ENCODE measurements around the gene POLR2L.

POLR2L gene

DNA sequence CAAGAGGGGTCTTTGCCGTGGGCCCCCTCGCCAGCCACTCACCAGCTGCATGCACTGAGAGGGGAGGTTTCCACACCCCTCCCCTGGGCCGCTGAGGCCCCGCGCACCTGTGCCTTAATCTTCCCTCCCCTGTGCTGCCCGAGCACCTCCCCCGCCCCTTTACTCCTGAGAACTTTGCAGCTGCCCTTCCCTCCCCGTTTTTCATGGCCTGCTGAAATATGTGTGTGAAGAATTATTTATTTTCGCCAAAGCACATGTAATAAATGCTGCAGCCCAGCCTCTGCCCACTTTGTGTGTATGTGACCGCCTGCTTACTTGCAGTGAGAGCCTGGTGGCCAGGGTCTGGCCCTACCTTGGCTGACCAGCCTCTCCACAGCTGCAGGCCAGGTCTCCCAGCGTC lies 17.4 kb downstream of the POLR2L start:
- no peaks in the 10 kb centered on the region for H3K27me3 ChIP-seq (ENCODE audit: low read length)
- H3K79me2 ChIP-seq (ENCODE audit: insufficient read depth, low read length), result no peaks in the 10 kb centered on the region
- no peaks in the 10 kb centered on the region for H3F3A ChIP-seq (ENCODE audit: insufficient read depth)
- no peak for TF ChIP-seq EZH2phosphoT487 (conservative IDR thresholded peaks at IDR 0.05; ENCODE audit: low read length)
- TF ChIP-seq, protein P1, sequence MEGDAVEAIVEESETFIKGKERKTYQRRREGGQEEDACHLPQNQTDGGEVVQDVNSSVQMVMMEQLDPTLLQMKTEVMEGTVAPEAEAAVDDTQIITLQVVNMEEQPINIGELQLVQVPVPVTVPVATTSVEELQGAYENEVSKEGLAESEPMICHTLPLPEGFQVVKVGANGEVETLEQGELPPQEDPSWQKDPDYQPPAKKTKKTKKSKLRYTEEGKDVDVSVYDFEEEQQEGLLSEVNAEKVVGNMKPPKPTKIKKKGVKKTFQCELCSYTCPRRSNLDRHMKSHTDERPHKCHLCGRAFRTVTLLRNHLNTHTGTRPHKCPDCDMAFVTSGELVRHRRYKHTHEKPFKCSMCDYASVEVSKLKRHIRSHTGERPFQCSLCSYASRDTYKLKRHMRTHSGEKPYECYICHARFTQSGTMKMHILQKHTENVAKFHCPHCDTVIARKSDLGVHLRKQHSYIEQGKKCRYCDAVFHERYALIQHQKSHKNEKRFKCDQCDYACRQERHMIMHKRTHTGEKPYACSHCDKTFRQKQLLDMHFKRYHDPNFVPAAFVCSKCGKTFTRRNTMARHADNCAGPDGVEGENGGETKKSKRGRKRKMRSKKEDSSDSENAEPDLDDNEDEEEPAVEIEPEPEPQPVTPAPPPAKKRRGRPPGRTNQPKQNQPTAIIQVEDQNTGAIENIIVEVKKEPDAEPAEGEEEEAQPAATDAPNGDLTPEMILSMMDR (IDR thresholded peaks at IDR 0.05; ENCODE audit: insufficient read depth, low read length, poor library complexity, severe bottlenecking), result no peak
- no peaks in the 10 kb centered on the region; the same call in 1 of the 2 replicates for H4K20me1 ChIP-seq (ENCODE audit: low read depth, low read length)
- H3K9me2 ChIP-seq (replicated peaks; ENCODE audit: insufficient read depth, low read length), result no peaks in the 10 kb centered on the region
- H3K9me3 ChIP-seq (ENCODE audit: insufficient read depth, low read length), result no peaks in the 10 kb centered on the region
- H2AFZ ChIP-seq (ENCODE audit: low read depth, low read length, severe bottlenecking), result no peak overlapping the region
- H3K4me3 ChIP-seq (ENCODE audit: insufficient read depth, low read length, poor library complexity, severe bottlenecking), result no peak overlapping the region
- H3K27ac ChIP-seq (ENCODE audit: low read depth, low read length), result no peak overlapping the region
- H3K36me3 ChIP-seq (ENCODE audit: low read length), result no peaks in the 10 kb centered on the region
- no peak overlapping the region for H3K4me2 ChIP-seq (ENCODE audit: low read depth, low read length, poor library complexity, severe bottlenecking)
- H3K9ac ChIP-seq (ENCODE audit: low read length), result no peak overlapping the region

DNA sequence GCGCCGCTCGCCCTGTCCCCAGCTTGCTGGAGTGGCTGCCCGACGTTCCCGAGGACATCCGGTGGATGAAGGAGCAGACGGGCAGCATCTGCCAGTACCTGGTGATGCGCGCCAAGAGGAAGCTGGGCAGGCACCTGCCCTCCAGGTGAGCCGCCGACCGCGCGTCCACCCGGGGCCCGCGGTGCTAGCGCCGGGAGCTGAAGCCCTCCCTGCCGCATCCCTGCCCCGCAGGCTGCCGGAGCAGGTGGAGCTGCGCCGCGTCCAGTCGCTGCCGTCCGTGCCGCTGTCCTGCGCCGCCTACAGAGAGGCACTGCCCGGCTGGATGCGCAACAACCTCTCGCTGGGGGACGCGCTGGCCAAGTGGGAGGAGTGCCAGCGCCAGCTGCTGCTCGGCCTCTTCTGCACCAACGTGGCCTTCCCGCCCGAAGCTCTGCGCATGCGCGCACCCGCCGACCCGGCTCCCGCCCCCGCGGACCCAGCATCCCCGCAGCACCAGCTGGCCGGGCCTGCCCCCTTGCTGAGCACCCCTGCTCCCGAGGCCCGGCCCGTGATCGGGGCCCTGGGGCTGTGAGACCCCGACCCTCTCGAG lies 17.9 kb downstream of the POLR2L start:
- TF ChIP-seq, protein P1 (IDR thresholded peaks at IDR 0.05; ENCODE audit: insufficient read depth, low read length, poor library complexity, severe bottlenecking), result no peak
- no peak for TF ChIP-seq EZH2phosphoT487 (conservative IDR thresholded peaks at IDR 0.05; ENCODE audit: low read length)
- Histone ChIP-seq H3K36me3 (ENCODE audit: low read length) (no peaks in the 10 kb centered on the region), H3K4me3 (ENCODE audit: insufficient read depth, low read length, poor library complexity, severe bottlenecking) (no peak overlapping the region), H3K9me2 (replicated peaks; ENCODE audit: insufficient read depth, low read length) (no peaks in the 10 kb centered on the region), H3F3A (ENCODE audit: insufficient read depth) (no peaks in the 10 kb centered on the region), H3K27me3 (ENCODE audit: low read length) (no peaks in the 10 kb centered on the region), H3K27ac (ENCODE audit: low read depth, low read length) (no peak overlapping the region), H4K20me1 (ENCODE audit: low read depth, low read length) (no peaks in the 10 kb centered on the region; the same call in 1 of the 2 replicates), H2AFZ (ENCODE audit: low read depth, low read length, severe bottlenecking) (no peak overlapping the region), H3K4me2 (ENCODE audit: low read depth, low read length, poor library complexity, severe bottlenecking) (no peak overlapping the region), H3K79me2 (ENCODE audit: insufficient read depth, low read length) (no peaks in the 10 kb centered on the region), H3K9ac (ENCODE audit: low read length) (no peak overlapping the region), H3K9me3 (ENCODE audit: insufficient read depth, low read length) (no peaks in the 10 kb centered on the region)

DNA sequence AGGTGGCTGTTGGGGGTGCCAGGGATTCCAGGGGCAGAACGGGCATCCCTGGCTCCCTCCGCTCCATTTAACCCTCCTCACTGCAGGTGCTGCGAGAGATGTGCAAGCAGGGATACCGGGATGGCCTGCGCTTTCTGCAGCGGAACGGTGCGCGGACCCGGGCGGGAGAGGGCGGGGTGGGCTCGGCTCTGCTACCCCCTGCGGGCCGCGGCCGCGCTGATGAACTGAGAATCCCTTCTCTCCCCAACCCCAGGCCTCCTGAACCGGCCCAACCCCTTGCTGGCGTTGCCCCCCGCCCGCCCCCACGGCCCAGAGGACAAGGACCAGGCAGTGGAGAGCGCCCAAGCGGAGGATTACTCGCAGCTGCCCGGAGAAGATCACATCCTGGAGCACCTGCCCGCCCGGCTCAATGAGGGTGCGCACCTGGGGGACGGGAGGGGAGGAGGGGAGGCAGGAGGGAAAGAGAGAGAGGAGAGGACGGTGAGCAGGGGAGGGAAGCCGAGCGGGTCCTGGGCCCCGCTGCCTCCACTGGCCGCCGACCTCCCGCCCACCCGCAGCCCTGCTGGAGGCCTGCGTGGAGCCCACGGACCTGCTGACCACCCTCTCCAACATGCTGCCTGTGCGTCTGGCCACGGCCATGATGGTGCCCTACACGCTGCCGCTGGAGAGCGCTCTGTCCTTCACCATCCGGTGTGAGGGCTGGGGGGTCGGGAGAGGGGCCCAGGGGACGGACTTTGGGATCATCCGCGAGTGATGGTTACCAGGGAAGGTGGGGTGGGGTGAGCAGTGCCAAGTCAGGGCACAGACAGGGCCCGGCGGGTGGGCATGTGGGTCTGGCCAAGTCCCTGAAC lies 18.7 kb downstream of the POLR2L start:
- Histone ChIP-seq H4K20me1 (ENCODE audit: low read depth, low read length) (no peaks in the 10 kb centered on the region; the same call in 1 of the 2 replicates), H3K27me3 (ENCODE audit: low read length) (no peaks in the 10 kb centered on the region)

More for the DNA sequence above, 18.7 kb downstream of the POLR2L start:
- H2AFZ ChIP-seq (ENCODE audit: low read depth, low read length, severe bottlenecking), result no peak overlapping the region
- H3K4me2 ChIP-seq (ENCODE audit: low read depth, low read length, poor library complexity, severe bottlenecking), result no peak overlapping the region
- no peaks in the 10 kb centered on the region for H3K36me3 ChIP-seq (ENCODE audit: low read length)
- no peak for TF ChIP-seq EZH2phosphoT487 (conservative IDR thresholded peaks at IDR 0.05; ENCODE audit: low read length)
- TF ChIP-seq, protein P1 (IDR thresholded peaks at IDR 0.05; ENCODE audit: insufficient read depth, low read length, poor library complexity, severe bottlenecking), result no peak
- H3K79me2 ChIP-seq (ENCODE audit: insufficient read depth, low read length), result no peaks in the 10 kb centered on the region
- H3K9me2 ChIP-seq (replicated peaks; ENCODE audit: insufficient read depth, low read length), result no peaks in the 10 kb centered on the region
- no peak overlapping the region for H3K9ac ChIP-seq (ENCODE audit: low read length)
- no peak overlapping the region for H3K27ac ChIP-seq (ENCODE audit: low read depth, low read length)
- no peaks in the 10 kb centered on the region for H3F3A ChIP-seq (ENCODE audit: insufficient read depth)
- H3K9me3 ChIP-seq (ENCODE audit: insufficient read depth, low read length), result no peaks in the 10 kb centered on the region
- no peak overlapping the region for H3K4me3 ChIP-seq (ENCODE audit: insufficient read depth, low read length, poor library complexity, severe bottlenecking)
